ENCODE data around the gene RAB7B. TPM values are rescaled to one million over a fixed set of nuclear protein-coding genes. Genes with fewer than 3 reads are reported as not detected.

RAB7B gene
- total and polyA plus RNA-seq, 2 of the 4 experiments (the other 2 are of a cell fraction) = 9.1 to 14.7 TPM

DNA sequence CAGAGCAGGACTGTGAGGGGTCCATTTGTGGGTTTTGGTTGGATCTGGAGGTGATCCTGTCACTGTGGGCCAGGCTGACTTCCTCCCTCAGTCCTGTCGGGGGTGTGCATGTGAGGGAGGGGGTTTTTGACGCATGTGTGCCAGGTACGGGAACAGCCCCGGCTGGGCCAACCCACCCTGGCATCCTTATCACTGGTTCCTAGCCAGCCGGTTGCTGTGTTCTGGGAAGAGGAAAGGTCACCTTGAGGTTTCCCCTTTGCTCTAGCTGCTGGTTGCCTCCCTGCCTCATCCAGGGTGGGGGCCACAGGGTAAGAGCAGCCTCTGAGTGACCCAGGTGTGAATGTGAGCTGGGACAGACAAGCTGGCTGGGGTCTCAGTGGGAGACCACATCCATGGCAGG, 62.5 kb downstream of the RAB7B start:
- no peak for DNase-seq
- no peak for TF ChIP-seq NFE2L2 (IDR thresholded peaks at IDR 0.05; ENCODE audit: low read depth, low read length)
- TF ChIP-seq SMC3 (IDR thresholded peaks at IDR 0.05; ENCODE audit: low read depth, low read length) = no peak
- TF ChIP-seq RFX5 (IDR thresholded peaks at IDR 0.05; ENCODE audit: low read depth, low read length) = no peak
- TF ChIP-seq, protein P1, sequence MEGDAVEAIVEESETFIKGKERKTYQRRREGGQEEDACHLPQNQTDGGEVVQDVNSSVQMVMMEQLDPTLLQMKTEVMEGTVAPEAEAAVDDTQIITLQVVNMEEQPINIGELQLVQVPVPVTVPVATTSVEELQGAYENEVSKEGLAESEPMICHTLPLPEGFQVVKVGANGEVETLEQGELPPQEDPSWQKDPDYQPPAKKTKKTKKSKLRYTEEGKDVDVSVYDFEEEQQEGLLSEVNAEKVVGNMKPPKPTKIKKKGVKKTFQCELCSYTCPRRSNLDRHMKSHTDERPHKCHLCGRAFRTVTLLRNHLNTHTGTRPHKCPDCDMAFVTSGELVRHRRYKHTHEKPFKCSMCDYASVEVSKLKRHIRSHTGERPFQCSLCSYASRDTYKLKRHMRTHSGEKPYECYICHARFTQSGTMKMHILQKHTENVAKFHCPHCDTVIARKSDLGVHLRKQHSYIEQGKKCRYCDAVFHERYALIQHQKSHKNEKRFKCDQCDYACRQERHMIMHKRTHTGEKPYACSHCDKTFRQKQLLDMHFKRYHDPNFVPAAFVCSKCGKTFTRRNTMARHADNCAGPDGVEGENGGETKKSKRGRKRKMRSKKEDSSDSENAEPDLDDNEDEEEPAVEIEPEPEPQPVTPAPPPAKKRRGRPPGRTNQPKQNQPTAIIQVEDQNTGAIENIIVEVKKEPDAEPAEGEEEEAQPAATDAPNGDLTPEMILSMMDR (conservative IDR thresholded peaks at IDR 0.05; ENCODE audit: low read depth, low read length) = no peak
- TF ChIP-seq CEBPB (IDR thresholded peaks at IDR 0.05; ENCODE audit: low read depth, low read length) = no peak
- Histone ChIP-seq H2AFZ (replicated peaks; ENCODE audit: low read length, poor library complexity) (no peak overlapping the region), H3K9ac (ENCODE audit: low read depth, low read length) (no peak overlapping the region), H4K91ac (ENCODE audit: insufficient read depth, low read depth, low read length) (no peak overlapping the region), H2BK15ac (ENCODE audit: low read depth, low read length) (no peak overlapping the region), H3K9me3 (ENCODE audit: control insufficient read depth, insufficient read depth, low read length) (no peaks in the 10 kb centered on the region), H3K56ac (ENCODE audit: extremely low read depth, insufficient read depth, low read length) (no peak overlapping the region), H3K4ac (ENCODE audit: low read depth, low read length) (no peak overlapping the region), H3K4me1 (ENCODE audit: control insufficient read depth, insufficient read depth, low read length) (peaks cover 2% of the 10 kb centered on the region; the same call in 1 of the 2 replicates), H4K8ac (ENCODE audit: low read depth in 2 of 2, low read length in 2 of 2) (no peak overlapping the region), H2BK20ac (ENCODE audit: low read depth, low read length) (no peak overlapping the region), H3K36me3 (ENCODE audit: control insufficient read depth, insufficient read depth, low read length) (no peaks in the 10 kb centered on the region), H3K4me2 (ENCODE audit: low read depth, low read length) (no peak overlapping the region), H4K20me1 (ENCODE audit: insufficient read depth, low read length) (no peaks in the 10 kb centered on the region), H3K27ac (ENCODE audit: insufficient read depth, low read length) (no peak overlapping the region), H2BK5ac (ENCODE audit: low read depth, low read length, poor library complexity, severe bottlenecking) (no peak overlapping the region), H3K79me1 (ENCODE audit: low read depth in 1 of 2, low read length in 2 of 2) (no peaks in the 10 kb centered on the region), H3K27me3 (ENCODE audit: control insufficient read depth, insufficient read depth, low read length) (peaks cover 48% of the 10 kb centered on the region), H4K5ac (ENCODE audit: low read depth, low read length) (no peak overlapping the region), H2AK9ac (replicated peaks; ENCODE audit: low read depth, low read length, poor library complexity) (no peak overlapping the region), H3K4me3 (ENCODE audit: insufficient read depth, low read depth, low read length) (no peak overlapping the region), H3K9me1 (ENCODE audit: insufficient read depth, low read length) (0 out of 2 replicates have a peak, but pooled peaks cover 2% of the 10 kb centered on the region), H3K18ac (ENCODE audit: low read depth, low read length) (no peak overlapping the region), H3K14ac (replicated peaks; ENCODE audit: low read depth, low read length) (no peak overlapping the region), H2AK5ac (ENCODE audit: low read depth, low read length) (no peak overlapping the region), H3K23ac (ENCODE audit: low read depth, low read length) (no peak overlapping the region), H2BK120ac (ENCODE audit: low read depth, low read length) (no peak overlapping the region)
- ATAC-seq (ENCODE audit: low read depth) = no peak
- no CpG with 5 or more reads among the region's 5 CpGs for WGBS, 2 experiments (ENCODE audit: extremely low coverage in 2 of 2, insufficient read length in 1 of 2)
- dilution Hi-C loops (cut with HindIII; ENCODE audit: low sequenced_read_pairs, unreplicated experiment) = no loop called here
- BruUV-seq (replicated peaks) = no TSS peak
- ChIA-PET POLR2A (ENCODE audit: unreplicated experiment) (no interaction called here), CTCF (no interaction called here)
- intact Hi-C loops (cut with micrococcal nuclease) = no loop called here
- in situ Hi-C loops (cut with MboI; ENCODE audit: low sequenced_read_pairs) = no loop called here

Measured in IMR-90 (cell line).